GM19468 (cell line): ENCODE data around the gene LRRTM3.

ENCODE experiments used
- ATAC-seq: cut with Tn5 transposase; IDR thresholded peaks from one replicate; pipeline ENCODE4 v1.9.1; 2021; ENCODE audit warnings: mild to moderate bottlenecking, moderate library complexity, moderate number of reproducible peaks; ENCODE audit not compliant: unreplicated experiment; ENCODE audit errors: extremely low read depth

LRRTM3 gene

DNA sequence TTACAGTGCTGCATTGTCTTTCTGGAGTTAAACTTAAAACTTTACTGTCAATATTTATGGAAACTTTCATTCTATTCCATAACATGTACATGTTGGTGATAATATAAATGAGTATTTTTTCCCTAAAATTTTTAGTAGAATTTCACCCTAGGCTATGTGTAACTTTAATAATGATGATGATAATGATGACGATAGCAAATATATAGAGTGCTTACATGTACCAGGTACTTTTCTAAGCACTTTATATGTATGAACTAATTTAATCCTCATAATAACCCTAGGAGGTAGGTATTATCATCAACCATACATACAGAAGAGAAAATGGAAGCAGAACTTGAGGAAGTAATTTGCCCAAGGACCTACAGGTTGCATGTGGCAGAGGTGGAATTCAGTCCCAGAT, 85.6 kb downstream of the LRRTM3 start:
- ATAC-seq, result no peak

DNA sequence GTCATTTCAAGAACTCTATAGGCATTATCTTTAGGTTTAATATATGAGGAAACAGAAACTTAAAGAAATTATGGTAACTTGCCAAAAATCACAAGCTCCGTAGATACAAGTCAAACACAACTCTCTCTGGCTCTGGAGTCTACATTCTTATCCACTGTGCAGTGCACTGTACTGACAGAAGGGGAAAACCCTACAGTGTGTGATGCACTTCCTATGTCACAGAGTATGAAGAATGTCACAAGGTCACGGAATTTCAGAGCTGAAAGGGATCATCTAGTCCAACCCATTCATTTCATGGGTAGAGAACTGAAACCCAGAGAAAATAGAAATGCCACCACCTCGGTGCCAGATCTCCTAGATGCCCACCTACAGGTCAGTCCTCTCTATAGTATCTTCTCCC, 86.1 kb downstream of the LRRTM3 start:
- ATAC-seq, result no peak

DNA sequence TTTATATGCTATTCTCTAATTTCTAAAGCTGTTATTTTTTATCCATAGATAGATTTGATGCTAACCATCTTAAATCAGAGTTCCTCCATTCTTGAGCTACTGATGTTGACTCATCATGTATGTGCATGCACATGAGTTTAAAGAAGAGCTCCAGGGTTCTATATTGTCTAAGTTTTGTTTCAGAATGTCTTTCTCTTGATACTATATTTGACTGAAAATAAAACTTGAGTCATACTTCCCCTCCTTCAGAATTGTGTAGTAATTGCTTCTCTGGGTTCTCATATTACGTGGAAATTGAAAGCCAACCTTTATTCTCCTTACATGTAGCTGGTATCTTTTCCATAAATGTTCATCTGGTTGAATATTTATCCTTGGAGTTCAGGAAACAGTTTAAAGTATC, 89.4 kb downstream of the LRRTM3 start:
- ATAC-seq, result no peak

DNA sequence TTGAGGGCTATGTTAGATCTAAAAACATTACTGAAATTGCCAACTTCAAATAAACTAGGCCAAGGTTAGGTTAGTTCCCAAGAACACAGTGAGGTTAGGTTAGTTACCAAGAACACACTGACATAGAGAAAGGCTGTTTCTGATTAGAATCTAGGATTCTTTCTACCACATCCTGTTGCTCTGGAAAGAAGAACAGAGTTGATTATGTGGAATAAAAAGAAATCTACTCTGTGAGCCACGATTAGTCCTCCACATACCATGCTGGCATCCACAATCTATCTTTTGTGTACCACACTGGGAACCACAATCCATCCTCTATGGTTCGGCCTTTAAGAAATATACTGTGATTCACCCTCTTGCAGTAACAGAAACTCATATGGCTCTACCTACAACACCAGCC, 91.4 kb downstream of the LRRTM3 start:
- no peak for ATAC-seq

DNA sequence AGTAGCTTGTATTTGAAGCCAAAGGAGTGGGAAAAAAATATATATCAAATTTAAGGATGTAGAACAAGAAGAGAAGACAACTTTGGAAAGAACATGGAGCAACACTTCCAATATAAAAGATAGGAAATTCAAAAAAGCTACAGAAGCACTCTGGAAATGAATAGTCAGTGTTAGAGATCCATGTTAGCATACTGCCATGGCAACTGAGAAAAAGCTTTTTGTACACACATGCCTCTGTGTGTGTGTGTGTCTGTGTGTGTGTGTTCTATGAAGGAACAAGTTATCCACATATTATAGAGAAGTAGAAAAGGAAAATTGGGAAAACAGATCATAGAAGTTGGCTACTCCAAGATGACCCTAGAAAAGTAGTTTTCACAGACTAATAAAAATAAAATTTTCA, 96.3 kb downstream of the LRRTM3 start:
- ATAC-seq, result no peak

DNA sequence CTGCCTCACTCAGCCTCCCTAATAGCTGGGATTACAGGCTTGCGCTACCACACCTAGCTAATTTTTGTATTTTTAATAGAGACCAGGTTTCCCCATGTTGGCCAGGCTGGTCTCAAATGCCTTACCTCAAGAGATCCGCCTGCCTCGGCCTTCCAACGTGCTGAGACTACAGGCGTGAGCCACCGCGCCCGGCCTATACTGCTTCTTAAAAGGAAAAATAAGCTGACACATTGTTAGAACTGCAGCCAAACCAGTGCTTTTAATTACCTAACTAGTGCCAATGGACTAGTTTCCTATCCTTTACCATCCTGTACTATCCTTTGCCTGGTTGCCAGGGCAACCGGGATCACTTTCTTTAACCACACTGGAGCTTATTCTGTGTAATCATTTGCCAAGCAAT, 108.0 kb downstream of the LRRTM3 start:
- no peak for ATAC-seq

DNA sequence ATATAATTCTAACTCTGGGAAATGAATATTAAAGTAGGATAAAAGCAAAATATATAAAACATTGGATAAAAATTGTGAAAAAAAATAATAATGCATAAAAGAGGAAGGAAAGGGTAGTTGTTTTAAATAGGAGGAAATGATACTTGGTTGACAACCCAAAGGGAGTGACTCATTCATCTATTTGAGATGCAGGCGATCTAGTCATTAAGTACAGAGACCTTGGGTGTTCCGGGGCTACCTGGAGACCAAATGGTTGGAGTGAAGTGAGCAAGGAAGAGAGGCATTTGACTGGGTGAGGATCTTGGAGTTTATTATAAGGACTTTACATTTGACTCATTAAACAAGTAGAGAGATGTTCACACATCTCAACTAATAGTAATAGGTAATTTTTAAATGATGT, 111.0 kb downstream of the LRRTM3 start:
- no peak for ATAC-seq

DNA sequence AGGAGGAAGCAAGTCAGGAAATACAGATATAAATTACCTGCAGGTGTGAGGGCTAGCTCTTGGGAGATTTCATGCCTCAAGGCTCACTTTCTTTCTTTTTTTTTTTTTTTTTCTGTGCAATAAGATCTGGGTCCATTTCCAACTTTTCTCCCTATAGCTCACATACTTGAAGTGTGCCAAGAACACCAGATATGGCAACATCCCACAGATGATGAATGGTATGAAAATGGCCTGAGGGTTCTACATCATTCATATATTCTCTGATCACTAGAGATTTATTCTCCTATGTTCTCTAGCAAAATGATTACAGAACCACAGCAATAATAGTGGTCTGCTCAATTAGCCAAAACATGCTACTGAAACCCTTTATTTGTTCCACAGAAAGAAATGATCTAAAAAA, 117.2 kb downstream of the LRRTM3 start:
- ATAC-seq, result no peak

DNA sequence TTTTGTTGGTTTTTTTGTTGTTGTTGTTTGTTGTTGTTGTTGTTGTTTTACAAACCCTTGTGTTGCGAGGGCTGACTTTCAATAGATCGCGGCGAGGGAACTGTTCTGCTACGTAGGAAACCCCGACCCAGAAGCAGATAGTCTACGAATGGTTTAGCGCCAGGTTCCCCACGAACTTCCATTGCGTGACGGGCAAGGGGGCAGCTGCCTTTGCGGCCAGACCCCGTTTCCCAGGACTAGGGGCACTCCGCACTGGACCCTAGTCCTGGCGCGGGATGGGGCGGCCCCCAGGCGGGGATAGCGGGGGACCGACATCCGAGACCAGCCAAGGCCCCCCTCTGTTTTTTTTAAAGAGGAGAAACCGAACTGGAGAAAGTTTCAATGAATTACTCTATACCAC, 119.6 kb downstream of the LRRTM3 start:
- ATAC-seq, result no peak

DNA sequence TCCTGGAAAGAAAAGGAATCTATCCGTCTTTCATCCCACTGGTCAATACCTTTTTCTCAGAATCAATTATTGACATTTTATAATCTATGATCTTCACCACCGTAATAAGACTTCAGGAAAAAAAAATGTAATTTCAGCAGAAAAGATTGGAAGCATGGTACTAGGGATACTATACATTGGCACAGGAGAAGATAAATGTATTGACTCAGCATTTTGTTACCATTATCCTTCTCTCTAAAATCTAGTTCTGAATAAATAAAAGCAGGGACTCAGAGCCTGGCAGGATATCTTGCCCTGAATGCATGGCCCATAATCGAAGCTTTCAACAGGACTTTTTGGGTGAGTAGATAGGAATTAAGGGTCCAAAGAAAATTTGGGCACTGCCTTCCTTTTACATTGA, 120.7 kb downstream of the LRRTM3 start:
- ATAC-seq, result no peak

DNA sequence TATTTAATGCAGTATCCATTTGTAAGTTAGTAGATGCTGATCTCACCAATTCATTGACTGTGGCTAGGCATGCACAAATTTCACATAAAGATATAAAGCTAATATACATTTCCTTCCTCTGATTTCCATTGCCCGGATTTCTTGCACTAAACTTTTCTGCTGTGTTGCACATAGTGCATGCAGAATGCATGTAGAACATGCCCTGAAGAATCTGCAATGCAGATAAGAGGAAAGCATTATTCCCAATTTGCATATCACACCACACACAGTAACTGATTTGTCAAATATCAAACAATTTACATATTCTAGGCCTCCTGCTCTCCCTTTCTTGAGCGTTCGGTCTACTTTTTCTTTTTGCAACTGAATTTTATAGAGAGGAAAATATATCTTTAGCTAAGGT, 124.2 kb downstream of the LRRTM3 start:
- ATAC-seq, result no peak

DNA sequence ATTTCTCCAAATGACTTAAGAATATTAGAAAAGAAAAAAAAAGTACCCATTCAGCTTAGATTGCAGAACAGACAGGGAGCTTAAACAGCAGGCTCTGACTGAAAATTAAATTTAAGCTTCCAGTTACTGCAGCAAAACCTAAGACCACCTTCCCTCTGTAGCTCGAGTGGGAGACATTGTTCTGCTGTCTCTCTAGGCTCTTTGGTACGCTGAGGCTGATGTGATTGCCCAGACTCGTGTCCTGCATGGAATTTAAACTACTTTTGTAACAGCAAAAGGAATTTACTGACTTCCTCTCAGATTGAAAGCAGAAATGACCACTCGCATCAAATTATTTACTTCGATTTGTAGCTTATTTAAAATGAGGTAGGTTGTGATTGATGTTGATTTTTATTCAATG, 124.6 kb downstream of the LRRTM3 start:
- ATAC-seq, result no peak

DNA sequence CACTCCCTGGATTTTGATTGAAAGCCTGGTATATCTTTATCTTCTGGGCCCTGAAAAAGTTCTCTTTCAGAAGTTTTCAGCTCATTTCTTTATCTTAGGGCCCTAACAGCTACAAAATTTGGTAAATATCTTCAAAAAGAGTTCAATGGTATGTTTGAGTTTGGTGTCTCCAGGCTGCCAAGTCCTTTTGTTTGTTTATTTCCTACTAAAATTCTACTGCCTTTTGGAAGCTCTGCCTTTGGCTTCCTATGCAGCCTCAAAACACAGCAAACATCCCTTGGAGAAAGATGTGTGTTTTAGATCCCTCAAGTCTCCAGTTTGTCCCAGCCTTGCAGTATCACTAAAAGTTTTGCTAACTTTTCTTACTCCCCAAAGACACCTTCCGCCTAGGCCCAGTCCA, 146.8 kb downstream of the LRRTM3 start:
- no peak for ATAC-seq

DNA sequence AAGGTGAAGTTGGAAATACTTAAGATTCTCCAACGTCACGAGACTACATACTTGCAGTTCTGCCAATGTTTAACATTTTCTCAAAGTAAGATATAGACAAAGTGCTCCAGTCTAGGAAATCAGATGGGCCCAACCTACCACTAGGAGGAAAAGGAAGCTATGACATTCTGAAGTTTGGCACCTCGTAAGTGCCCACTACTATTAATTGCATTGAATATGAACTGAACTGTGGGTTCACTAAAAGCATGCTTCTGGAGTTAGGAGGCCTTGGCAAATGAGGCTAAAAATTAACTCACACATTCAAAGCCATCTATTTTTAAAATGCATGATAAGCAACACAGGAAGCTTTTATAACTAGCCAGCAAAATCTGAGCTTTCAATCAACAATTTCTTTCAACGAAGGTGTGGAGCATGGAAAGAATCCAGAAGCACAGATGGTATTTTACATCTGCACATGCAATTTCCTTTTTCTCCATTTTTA, 149.7 kb downstream of the LRRTM3 start:
- no peak for ATAC-seq

DNA sequence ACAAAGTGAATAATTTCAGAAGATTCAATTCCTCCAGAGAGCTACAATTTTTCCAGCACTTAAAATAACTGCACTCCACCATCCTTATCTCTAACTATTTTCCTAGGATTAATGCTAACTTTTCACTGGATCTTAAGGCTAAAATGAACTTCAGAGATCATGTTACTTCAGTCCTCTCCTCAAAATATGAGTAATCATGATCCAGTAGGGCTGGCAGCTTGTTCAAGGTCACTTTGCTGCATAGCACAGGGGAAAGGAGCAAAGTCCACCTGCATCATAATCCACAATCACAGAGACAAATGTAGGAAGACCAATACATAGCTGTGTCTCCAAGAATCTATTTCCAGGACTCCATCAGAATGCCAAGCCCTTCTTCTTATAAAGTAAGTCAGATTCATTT, 150.3 kb downstream of the LRRTM3 start:
- no peak for ATAC-seq

DNA sequence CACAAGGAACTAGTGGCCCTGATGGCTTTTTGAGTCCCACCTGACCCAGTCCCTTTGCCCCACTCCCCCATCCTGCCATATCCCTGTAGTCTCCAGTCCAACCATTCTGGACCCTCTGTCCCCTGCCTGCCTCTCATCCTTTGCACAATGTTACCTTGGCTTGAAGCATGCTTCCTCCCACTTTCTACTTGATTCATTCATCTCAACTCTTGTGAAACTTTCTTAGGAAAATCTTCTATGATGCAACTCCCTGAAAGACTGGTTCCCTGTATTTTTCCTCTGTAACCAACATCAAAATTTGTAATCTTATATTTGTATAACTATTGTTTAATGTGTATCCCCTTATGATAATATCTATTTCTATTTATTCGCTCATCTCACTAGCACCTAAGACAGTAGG, 151.5 kb downstream of the LRRTM3 start:
- ATAC-seq, result no peak

DNA sequence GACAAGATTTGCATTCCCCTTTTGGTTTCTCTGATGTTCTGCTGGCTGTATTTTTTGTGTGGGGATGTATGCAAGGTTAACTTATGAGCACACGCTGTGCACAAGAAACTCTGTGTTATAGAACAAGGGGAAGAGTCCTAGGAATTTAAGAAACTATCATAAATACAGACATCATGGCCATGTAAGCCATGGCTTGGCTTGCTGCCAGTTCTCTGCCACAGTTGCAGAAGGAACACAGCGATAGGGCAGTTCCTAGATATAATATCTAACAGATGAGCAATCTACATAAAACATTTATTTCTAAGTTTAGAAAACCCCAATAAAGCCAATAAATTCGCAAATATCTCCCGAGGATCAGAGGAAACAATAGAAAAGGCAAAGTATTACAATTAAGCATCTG, 153.3 kb downstream of the LRRTM3 start:
- no peak for ATAC-seq

DNA sequence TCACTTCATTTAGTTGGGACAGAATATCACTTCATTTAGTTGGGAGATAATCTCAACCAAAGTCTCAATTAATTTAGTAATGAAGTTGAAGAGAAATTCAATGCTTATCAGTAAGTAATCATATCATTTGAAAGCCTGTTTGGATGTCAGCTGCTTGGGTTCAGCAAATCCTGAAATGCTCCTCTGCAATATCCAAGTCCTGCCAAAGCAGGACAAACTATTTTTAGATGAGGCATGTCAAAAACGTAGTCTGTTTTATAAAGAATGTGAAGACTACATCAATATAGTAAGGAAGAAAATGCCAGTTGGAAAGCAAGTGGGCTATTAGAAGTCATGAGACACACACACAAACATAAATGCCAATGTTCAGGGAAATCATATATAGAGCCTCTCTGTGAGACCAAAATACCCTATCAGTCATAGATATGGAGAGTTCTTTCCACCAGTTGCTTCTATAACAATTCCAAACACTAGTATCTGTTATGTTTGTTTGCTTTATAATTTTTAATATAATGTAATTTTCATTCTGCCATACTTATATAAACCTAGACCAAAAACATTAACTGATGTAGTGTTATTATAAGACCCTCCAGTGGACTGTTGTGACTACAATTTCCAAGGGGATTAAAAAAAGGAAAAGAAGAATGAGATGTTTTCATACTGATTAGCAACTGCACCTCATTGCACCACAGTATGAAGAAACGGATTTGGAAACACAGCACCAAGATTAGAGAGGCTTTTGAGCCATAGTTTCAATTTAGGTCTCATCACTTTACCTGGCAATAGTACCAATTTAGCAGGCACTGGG, 160.7 kb downstream of the LRRTM3 start:
- no peak for ATAC-seq

DNA sequence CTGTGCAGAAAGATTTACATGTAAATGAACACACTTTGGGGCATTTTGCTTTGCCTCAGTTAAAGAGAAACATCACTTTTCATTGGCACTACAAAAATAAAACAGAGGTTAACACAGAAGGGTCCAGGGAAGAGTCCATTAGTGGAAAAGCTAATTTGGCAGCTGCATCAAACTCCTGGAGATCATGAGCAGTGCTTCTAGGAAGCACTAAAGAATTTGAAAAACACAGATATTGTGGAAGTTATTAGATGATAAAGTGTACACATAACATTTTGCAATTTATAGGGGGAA, 161.2 kb downstream of the LRRTM3 start:
- ATAC-seq, result no peak

DNA sequence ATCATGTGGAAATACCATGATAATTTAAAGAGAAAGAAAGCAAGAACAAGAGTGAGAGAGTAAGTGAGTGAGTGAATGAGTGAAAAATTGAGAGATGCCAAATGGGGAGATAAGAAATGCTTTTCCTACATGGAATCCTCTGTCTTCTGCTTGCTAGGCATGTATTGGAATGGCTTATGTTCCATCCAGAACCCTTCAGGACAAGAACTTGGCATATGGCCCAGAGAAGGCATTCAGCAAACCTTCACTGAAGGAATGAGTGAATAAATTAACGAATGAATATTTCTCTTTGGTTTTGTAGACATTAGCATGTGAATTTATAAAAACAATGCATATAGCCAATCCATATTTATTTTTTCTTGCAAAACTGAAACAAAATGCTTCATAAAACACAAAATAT, 162.2 kb downstream of the LRRTM3 start:
- no peak for ATAC-seq

DNA sequence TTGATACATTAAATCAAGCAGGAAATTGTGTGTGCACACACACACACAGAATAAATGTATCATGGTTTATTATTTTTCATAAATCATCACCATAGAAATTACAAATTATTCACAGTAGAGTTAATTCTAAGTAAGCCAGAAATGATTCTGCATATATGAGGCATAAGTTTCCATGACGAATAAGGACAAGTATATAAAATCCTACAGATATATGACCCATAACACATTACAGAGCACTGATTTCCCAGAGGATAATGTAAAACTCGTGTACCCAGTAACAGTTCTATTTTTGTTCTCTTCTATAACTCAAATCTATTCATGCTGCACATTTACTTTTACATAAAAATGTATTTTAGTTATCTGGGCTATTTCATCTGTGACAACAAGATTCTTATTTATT, 169.7 kb downstream of the LRRTM3 start:
- no peak for ATAC-seq

DNA sequence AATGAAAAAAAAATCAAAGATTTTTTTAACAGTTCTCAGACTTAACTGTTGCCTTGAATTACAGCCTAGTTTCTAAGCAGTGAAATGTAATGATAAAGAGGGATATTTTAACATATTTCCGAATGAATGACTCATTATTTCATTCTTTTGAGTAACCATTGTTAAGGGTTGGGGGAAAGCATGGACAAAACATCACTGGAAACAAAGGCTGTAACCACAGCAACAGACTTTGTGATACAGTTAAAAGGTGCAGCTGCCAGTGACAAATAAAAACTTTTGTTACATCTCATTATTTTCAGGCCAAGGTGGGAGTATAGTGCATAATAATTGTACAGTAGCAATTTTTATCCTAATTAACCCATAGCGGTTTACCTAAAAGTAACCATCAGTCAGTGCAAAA, 172.6 kb downstream of the LRRTM3 start:
- no peak for ATAC-seq

DNA sequence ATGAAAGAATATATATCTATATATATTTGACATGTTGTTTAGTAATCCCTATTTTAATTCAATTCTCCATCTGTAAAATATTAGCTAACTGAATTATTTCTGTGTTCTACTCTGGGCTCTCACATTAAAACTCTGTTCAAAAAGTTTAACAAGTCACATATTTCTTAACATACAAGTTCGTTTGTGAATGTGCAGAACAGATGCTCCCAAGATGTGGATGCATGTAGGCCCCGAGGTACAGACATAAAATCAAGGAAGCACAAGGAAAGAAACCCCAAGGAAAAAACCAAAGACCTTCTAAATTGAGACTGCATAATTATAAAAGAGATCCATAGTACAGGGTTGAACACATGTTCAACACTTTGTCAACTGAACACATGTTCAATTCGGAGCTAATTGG, 175.1 kb downstream of the LRRTM3 start:
- ATAC-seq, result no peak
